DND-41 (cell line): ENCODE data around the gene UPP1.
"Not testable (repeated sequence)": the region's sequence is repeated elsewhere in the genome, so short reads cannot be mapped to it uniquely, and the experiment has no call there.

Experiments
- ATAC-seq: fragments of 200-7000 bp; cut with Tn5 transposase; 3 replicates; pipeline ENCODE4 v1.9.1; 2021; ENCODE audit warnings: low read depth; ENCODE audit not compliant: insufficient read depth
- DNase-seq: peaks from one replicate; pipeline ENCODE4 v3.0.0-alpha.2; 2020
- H2AFZ ChIP-seq: 2 replicates; pipeline ENCODE4 v1.6.0; 2012; ENCODE audit warnings: low read depth, low read length
- H3K27ac ChIP-seq: 2 replicates; pipeline ENCODE4 v1.5.1; 2012; ENCODE audit warnings: low read length, inconsistent platforms
- H3K27me3 ChIP-seq: fragments of 200-600 bp; sonication (generic); 2 replicates; pipeline ENCODE4 v1.6.0; 2012; ENCODE audit warnings: low read length, mild to moderate bottlenecking, inconsistent platforms; ENCODE audit not compliant: insufficient read depth, poor library complexity
- H3K36me3 ChIP-seq: 2 replicates; pipeline ENCODE4 v1.5.1; 2012; ENCODE audit warnings: low read length, inconsistent platforms; ENCODE audit not compliant: insufficient read depth
- H3K4me1 ChIP-seq: 2 replicates; pipeline ENCODE4 v1.5.1; 2012; ENCODE audit warnings: mild to moderate bottlenecking, low read length; ENCODE audit not compliant: insufficient read depth
- H3K4me2 ChIP-seq: 2 replicates; pipeline ENCODE4 v1.6.0; 2012; ENCODE audit warnings: mild to moderate bottlenecking, moderate library complexity, low read length, inconsistent platforms; ENCODE audit not compliant: insufficient read depth
- H3K4me3 ChIP-seq, 2 experiments: fragments of 200-600 bp in 1 of 2; shearing (Covaris generic) in 1 of 2; 2 replicates each; pipeline ENCODE4 v1.5.1; 2012 to 2016; ENCODE audit warnings: inconsistent platforms in 2 of 2, low read length in 2 of 2, mild to moderate bottlenecking in 2 of 2, low read depth in 1 of 2, moderate library complexity in 1 of 2
- H3K79me2 ChIP-seq: 2 replicates; pipeline ENCODE4 v1.6.0; 2012; ENCODE audit warnings: low read length, inconsistent platforms; ENCODE audit not compliant: insufficient read depth
- H3K9ac ChIP-seq: 2 replicates; pipeline ENCODE4 v1.6.0; 2012; ENCODE audit warnings: low read depth, mild to moderate bottlenecking, inconsistent platforms, low read length, moderate library complexity
- H3K9me3 ChIP-seq: 2 replicates; pipeline ENCODE4 v1.5.1; 2012; ENCODE audit warnings: low read length, moderate library complexity, mild to moderate bottlenecking, inconsistent platforms; ENCODE audit not compliant: insufficient read depth, severe bottlenecking
- H4K20me1 ChIP-seq: 2 replicates; pipeline ENCODE4 v1.6.0; 2012; ENCODE audit warnings: low read length; ENCODE audit not compliant: insufficient read depth
- CTCF ChIP-seq: IDR thresholded peaks from 2 replicates; pipeline ENCODE4 v1.5.1; 2012; ENCODE audit warnings: borderline replicate concordance, low read length, moderate library complexity, mild to moderate bottlenecking; ENCODE audit not compliant: poor library complexity, severe bottlenecking; ENCODE audit errors: extremely low read depth
- EZH2 ChIP-seq: IDR thresholded peaks from 3 replicates; pipeline ENCODE4 v1.6.1; 2012; ENCODE audit warnings: borderline replicate concordance, low read depth, mild to moderate bottlenecking, moderate library complexity, low read length, inconsistent platforms; ENCODE audit not compliant: severe bottlenecking

The UPP1 gene

DNA sequence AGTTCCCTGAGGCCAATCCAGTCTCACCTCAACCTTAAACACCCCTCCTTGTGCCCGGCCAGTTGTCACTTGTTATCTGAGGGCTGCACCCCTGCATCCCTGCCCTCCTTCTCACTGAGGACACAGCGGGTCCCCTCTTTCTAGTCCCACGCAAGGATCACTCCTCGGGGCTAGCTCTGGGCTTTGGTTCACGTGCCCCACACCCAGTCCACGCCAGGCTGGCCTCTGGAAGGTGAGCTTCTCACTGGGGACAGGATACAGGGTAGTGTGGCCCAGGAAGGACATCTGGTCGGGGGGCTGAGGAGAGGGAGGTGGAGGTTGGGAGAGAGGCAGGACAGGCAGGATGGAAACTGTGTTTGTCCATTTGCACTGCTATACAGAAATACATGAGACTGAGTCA, 25.5 kb downstream of the UPP1 start:
- TF ChIP-seq EZH2 (no peak), CTCF (no peak)
- no peak for DNase-seq
- Histone ChIP-seq H3K36me3 (no peaks in the 10 kb centered on the region), H3K27me3 (no peaks in the 10 kb centered on the region), H3K9ac (no peak overlapping the region), H3K4me2 (no peak overlapping the region), H3K27ac (no peak overlapping the region), H2AFZ (no peak overlapping the region), H3K4me3 (no peak overlapping the region), H3K4me1 (no peaks in the 10 kb centered on the region), H4K20me1 (no peaks in the 10 kb centered on the region), H3K9me3 (no peaks in the 10 kb centered on the region), H3K79me2 (no peaks in the 10 kb centered on the region)
- ATAC-seq: no peak

- no peak for ATAC-seq
- no peak overlapping the region for H3K4me3 ChIP-seq
These were observed 27.0 kb downstream of the UPP1 start for GRCh38 chr7:48116043-48116442.

DNA sequence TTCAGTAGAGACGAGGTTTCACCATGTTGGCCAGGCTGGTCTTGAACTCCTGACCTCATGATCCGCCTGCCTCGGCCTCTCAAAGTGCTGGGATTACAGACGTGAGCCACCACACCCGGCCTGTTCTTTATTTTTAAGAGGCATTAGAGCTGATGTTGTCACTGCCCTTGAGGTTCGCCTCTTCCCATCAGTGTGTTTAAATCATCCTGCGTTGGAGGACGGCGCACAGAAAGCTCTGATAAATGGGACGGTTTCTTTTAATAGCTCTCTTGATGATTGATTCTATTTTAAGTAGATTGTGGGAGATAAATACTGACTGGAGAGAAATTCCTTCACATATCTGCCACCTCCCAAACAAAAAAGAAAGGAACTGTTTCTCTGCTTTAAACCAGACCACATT, 29.0 kb downstream of the UPP1 start:
- no peaks in the 10 kb centered on the region for H3K27me3 ChIP-seq
- H2AFZ ChIP-seq: no peak overlapping the region
- H3K4me2 ChIP-seq: no peak overlapping the region
- no peak for DNase-seq
- no peak overlapping the region for H3K4me3 ChIP-seq
- no peak overlapping the region for H3K9ac ChIP-seq
- H3K79me2 ChIP-seq: no peaks in the 10 kb centered on the region
- ATAC-seq: no peak
- no peaks in the 10 kb centered on the region for H3K9me3 ChIP-seq
- no peaks in the 10 kb centered on the region for H3K4me1 ChIP-seq
- no peak overlapping the region for H3K27ac ChIP-seq
- no peaks in the 10 kb centered on the region for H3K36me3 ChIP-seq
- TF ChIP-seq CTCF: no peak
- TF ChIP-seq EZH2: no peak
- H4K20me1 ChIP-seq: no peaks in the 10 kb centered on the region

More at GRCh38 chr7:48116043-48116442, 27.0 kb downstream of the UPP1 start:
- H3K9me3 ChIP-seq: no peaks in the 10 kb centered on the region
- H3K4me1 ChIP-seq: no peaks in the 10 kb centered on the region
- no peaks in the 10 kb centered on the region for H3K27me3 ChIP-seq
- H2AFZ ChIP-seq: no peak overlapping the region
- DNase-seq: no peak
- no peak overlapping the region for H3K9ac ChIP-seq
- no peak overlapping the region for H3K4me2 ChIP-seq
- no peaks in the 10 kb centered on the region for H4K20me1 ChIP-seq
- H3K36me3 ChIP-seq: no peaks in the 10 kb centered on the region
- no peak overlapping the region for H3K27ac ChIP-seq
- H3K79me2 ChIP-seq: no peaks in the 10 kb centered on the region
- no peak for TF ChIP-seq EZH2
- TF ChIP-seq CTCF: no peak

DNA sequence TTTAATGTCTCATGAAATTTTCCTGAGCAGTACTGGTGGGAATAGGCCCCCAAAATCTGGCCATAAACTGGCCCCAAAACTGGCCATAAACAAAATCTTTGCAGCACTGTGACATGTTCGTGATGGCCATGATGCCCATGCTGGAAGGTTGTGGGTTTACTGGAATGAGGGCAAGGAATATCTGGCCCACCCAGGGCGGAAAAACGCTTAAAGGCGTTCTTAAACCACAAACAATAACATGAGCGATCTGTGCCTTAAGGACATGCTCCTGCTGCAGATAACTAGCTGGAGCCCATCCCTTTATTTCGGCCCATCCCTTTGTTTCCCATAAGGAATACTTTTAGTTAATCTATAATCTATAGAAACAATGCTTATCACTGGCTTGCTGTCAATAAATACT, 31.5 kb downstream of the UPP1 start:
- not testable (repeated sequence) for H3K79me2 ChIP-seq, H3K36me3 ChIP-seq, DNase-seq, H3K4me3 ChIP-seq, H3K4me2 ChIP-seq, H2AFZ ChIP-seq, H3K27me3 ChIP-seq, H4K20me1 ChIP-seq, ATAC-seq, H3K9me3 ChIP-seq, H3K4me1 ChIP-seq, H3K9ac ChIP-seq, H3K27ac ChIP-seq
